GM20431 (cell line): Measurements from ENCODE around the gene ZNF646.

Source experiments
- in situ Hi-C: fragments of 300-500 bp; cut with MseI, MboI; formaldehyde crosslinking; loops from one replicate; pipeline ENCODE4 v1.15.0; 2020; ENCODE audit warnings: low sequenced_read_pairs; ENCODE audit not compliant: unreplicated experiment

Gene ZNF646

GRCh38 chr16:31118223-31119155 lies 44.3 kb downstream of the ZNF646 start:
- in situ Hi-C loops = no loop called here

DNA sequence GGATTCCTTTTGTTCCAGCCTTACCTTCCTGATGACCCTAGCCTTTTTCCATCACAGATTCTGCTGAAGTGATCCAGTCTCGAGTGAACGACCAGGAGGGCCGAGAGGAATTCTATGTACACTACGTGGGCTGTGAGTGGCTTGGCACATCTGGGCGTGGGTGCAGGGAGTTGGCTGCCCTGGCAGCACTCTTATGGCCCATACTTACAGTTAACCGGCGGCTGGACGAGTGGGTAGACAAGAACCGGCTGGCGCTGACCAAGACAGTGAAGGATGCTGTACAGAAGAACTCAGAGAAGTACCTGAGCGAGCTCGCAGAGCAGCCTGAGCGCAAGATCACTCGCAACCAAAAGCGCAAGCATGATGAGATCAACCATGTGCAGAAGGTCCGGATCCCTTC lies 45.9 kb downstream of the ZNF646 start:
- in situ Hi-C loops = no loop called here

DNA sequence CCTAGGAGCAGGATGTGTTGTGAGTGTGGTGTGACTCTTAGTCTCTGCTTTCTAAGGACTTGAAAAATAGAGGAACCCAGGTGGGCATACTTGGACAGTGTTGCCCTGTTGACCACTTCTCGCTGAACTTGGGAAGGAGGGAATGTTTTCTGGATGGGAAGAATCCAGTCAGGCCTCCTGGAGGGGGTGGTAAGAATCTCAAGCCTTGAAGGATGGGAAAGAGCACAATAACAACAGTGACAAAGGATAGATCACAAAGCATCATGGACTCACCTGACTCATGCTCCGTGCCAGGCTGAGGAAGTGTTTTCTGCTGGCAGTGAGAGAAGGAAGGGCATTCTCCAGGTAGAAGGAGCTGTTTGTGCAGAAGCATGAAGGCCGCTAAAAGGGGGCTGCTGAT lies 51.6 kb downstream of the ZNF646 start:
- in situ Hi-C loops = no loop called here

DNA sequence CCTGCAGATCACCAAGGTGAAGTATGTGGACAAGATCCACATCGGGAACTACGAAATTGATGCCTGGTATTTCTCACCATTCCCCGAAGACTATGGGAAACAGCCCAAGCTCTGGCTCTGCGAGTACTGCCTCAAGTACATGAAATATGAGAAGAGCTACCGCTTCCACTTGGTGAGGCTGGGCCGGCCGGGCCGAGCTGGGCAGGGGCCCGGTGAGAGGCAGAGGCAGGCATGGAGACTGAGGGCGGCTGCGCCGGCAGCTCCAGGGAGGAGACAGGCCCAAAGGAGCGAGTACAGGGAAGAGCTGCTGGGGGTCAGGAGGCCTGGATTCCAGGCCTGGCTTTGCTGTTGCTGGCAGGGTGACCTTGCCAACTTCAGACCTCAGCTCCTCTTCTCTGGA lies 53.0 kb downstream of the ZNF646 start:
- in situ Hi-C loops = no loop called here

GRCh38 chr16:31128711-31129567 lies 54.7 kb downstream of the ZNF646 start:
- in situ Hi-C loops = no loop called here

GRCh38 chr16:31129568-31130335 lies 55.5 kb downstream of the ZNF646 start:
- in situ Hi-C loops = no loop called here

DNA sequence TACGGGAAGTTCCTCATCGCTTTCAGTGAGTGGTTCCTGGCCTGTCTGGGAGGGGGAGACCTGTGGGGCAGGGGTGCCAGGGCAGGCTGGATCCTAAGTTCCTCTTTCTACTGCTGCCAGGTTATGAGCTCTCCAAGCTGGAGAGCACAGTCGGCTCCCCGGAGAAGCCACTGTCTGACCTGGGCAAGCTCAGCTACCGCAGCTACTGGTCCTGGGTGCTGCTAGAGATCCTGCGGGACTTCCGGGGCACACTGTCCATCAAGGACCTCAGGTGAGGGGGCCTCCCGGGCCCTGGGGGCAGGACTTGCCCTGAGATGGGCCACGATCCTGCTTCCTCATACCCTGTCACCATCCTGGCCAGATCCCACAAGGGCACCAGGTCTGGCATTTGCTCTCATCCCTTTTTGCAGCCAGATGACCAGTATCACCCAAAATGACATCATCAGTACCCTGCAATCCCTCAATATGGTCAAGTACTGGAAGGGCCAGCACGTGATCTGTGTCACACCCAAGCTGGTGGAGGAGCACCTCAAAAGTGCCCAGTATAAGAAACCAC lies 56.2 kb downstream of the ZNF646 start:
- in situ Hi-C loops = no loop called here

- in situ Hi-C loops = no loop called here
These were observed 56.7 kb downstream of the ZNF646 start for GRCh38 chr16:31130899-31131298.

- in situ Hi-C loops = no loop called here
These were observed 57.2 kb downstream of the ZNF646 start for GRCh38 chr16:31131416-31131815.

DNA sequence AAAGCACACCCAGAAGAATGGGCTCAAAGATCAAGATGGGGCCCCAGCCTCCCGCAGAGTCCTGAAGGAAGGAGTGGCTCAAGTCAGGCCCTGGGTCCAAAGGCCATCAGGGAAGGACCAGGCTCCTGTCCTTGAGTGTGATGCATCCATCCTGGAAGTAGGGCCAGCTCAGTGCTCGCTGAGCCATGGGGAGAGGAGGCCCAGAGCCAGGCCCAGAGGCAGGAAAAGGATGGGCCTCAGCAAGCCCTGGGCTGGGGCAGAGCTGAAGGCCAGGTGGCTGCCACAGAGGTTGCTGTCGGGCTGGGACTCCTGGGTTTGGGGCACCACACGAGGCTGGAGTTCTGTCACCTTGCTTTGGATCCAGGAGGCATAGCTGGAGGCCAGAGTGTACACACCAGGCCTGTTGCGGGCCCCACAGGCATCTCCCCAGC lies 57.6 kb downstream of the ZNF646 start:
- in situ Hi-C loops = no loop called here

DNA sequence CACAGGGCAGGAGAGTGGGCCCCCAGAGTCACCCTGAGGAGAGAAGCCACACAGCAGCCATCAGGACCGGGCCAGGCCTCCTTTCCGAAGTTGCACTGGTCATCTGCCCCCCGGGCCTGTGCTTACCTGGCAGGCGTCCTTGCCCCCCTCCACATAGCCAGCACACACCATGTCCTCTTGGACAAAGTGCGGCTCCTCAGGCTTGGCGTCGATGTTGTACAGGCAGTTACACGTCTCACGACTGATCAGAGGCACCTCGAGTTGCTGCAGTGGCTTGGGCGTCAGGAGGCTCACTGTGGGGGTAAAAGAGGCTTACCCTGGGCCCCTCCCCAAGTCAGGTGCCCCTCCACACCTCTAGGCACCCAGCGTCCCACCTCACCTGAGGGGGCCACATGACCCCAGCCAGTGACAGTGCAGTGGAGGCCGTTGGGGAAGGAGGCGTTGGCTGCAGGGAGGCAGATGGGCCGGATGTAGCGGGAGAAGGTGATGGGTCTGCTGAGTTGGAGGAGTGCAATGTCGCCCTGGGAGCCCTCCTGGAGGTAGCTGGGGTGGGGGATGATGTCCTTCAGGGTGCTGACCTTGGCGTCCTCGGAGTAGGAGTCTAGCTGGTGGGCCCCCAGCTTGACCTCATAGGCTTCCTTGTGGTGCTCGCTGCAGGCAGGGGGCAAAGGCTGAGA lies 58.2 kb downstream of the ZNF646 start:
- in situ Hi-C loops = no loop called here

DNA sequence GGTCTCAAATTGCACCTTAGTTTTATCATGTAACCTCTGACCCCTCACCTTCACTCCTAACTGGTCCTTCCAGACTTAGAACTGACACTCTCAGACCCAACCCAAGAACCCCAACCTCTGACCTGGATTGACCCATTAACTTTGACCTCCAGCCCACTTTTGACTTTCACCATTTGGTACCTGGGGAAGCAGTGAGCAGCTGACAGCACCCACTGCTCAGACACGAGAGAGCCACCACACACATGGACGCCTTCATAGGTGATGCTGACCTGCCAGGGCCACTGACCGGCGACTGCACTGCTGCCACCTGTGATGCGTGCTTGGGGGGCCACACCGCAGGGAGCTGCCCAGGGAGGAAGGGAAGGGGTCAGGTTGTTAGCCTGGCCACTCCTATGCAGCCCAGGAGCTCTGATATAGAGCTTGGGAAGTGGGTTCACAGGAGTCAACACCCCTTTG lies 58.9 kb downstream of the ZNF646 start:
- in situ Hi-C loops = no loop called here
